A549 (cell line): ENCODE measurements around the gene HAS3.

Source experiments
- EP300 ChIP-seq, 2 experiments: fragments of >200 bp; sonication (Bioruptor Twin); formaldehyde crosslinking; IDR thresholded peaks; 2 replicates in 1 of 2; 3 replicates in 1 of 2; pipeline ENCODE4 v1.6.1; 2016 to 2017
- JUN ChIP-seq, 2 experiments: fragments of >200 bp; sonication (Bioruptor Twin); formaldehyde crosslinking; IDR thresholded peaks; 2 replicates in 1 of 2; 3 replicates in 1 of 2; pipeline ENCODE4 v1.6.1; 2016 to 2017
- MAFK ChIP-seq: fragments of 450-650 bp; IDR thresholded peaks from 2 replicates; pipeline ENCODE4 v1.6.1; 2014; ENCODE audit not compliant: partially characterized antibody
- POLR2AphosphoS2 ChIP-seq: conservative IDR thresholded peaks from 2 replicates; pipeline ENCODE4 v1.6.1; 2012; ENCODE audit warnings: low read length, improper control_type of control experiment, inconsistent platforms
- RARB ChIP-seq: fragments of 250-450 bp; sonication (Bioruptor Pico); IDR thresholded peaks from 2 replicates; pipeline ENCODE4 v1.8.0; 2021; ENCODE audit warnings: mild to moderate bottlenecking, moderate library complexity
- RCOR1 ChIP-seq: fragments of 150-350 bp; IDR thresholded peaks from 2 replicates; pipeline ENCODE4 v1.6.1; 2014; ENCODE audit warnings: antibody characterized with exemption, low read length, low read depth
- TF ChIP-seq, protein P1 (sequence below): fragments of >200 bp; sonication (Bioruptor Twin); formaldehyde crosslinking; IDR thresholded peaks from 3 replicates; pipeline ENCODE4 v1.5.1; 2016
- TF ChIP-seq, protein P2 (sequence below): fragments of 200-600 bp; sonication (generic); IDR thresholded peaks from 2 replicates; pipeline ENCODE4 v1.6.1; 2016; ENCODE audit warnings: antibody characterized with exemption, mild to moderate bottlenecking, moderate library complexity

DNA sequence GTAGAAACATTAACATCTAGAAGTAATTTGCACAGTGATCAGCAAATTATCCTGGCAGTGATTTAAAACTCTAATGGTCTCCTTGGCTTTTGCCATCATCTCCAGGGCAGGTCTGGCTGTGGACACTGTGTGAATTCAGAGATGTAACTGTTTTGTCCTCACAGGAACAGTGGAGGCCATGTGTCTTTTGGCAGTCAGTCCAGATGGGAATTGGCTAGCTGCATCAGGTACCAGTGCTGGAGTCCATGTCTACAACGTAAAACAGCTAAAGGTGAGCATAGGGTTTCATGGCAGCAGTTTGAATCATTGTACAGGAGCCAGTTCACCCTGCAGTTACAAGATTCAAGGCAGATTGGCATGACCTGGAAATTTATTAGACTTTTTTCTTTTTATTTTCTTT, 54.7 kb downstream of the HAS3 start:
- TF ChIP-seq POLR2AphosphoS2 (no peak), JUN (IDR thresholded peaks at IDR 0.05) (no peak), RCOR1 (no peak), MAFK (no peak), RARB (CRISPR knock-in tag) (no peak), EP300 (IDR thresholded peaks at IDR 0.05) (no peak)
- TF ChIP-seq, protein P1, sequence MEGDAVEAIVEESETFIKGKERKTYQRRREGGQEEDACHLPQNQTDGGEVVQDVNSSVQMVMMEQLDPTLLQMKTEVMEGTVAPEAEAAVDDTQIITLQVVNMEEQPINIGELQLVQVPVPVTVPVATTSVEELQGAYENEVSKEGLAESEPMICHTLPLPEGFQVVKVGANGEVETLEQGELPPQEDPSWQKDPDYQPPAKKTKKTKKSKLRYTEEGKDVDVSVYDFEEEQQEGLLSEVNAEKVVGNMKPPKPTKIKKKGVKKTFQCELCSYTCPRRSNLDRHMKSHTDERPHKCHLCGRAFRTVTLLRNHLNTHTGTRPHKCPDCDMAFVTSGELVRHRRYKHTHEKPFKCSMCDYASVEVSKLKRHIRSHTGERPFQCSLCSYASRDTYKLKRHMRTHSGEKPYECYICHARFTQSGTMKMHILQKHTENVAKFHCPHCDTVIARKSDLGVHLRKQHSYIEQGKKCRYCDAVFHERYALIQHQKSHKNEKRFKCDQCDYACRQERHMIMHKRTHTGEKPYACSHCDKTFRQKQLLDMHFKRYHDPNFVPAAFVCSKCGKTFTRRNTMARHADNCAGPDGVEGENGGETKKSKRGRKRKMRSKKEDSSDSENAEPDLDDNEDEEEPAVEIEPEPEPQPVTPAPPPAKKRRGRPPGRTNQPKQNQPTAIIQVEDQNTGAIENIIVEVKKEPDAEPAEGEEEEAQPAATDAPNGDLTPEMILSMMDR: no peak
- TF ChIP-seq, protein P2, sequence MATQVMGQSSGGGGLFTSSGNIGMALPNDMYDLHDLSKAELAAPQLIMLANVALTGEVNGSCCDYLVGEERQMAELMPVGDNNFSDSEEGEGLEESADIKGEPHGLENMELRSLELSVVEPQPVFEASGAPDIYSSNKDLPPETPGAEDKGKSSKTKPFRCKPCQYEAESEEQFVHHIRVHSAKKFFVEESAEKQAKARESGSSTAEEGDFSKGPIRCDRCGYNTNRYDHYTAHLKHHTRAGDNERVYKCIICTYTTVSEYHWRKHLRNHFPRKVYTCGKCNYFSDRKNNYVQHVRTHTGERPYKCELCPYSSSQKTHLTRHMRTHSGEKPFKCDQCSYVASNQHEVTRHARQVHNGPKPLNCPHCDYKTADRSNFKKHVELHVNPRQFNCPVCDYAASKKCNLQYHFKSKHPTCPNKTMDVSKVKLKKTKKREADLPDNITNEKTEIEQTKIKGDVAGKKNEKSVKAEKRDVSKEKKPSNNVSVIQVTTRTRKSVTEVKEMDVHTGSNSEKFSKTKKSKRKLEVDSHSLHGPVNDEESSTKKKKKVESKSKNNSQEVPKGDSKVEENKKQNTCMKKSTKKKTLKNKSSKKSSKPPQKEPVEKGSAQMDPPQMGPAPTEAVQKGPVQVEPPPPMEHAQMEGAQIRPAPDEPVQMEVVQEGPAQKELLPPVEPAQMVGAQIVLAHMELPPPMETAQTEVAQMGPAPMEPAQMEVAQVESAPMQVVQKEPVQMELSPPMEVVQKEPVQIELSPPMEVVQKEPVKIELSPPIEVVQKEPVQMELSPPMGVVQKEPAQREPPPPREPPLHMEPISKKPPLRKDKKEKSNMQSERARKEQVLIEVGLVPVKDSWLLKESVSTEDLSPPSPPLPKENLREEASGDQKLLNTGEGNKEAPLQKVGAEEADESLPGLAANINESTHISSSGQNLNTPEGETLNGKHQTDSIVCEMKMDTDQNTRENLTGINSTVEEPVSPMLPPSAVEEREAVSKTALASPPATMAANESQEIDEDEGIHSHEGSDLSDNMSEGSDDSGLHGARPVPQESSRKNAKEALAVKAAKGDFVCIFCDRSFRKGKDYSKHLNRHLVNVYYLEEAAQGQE: no peak
